T-helper 2 cell treated with Interferon-gamma antibody and Interleukin-4, amounts not matched to agents 5 μg/mL and 100 μg/mL, for 36 hours (primary cell): Measurements from ENCODE around the gene ARHGAP8.

Experiments used
- DNase-seq: peaks from one replicate; pipeline ENCODE4 v3.0.0; 2021; ENCODE audit warnings: low spot score
- H3K27ac Mint-ChIP-seq: one replicate; pipeline ENCODE4 v1.8.0; 2021; ENCODE audit warnings: mild to moderate bottlenecking, mixed read lengths
- H3K27me3 Mint-ChIP-seq: one replicate; pipeline ENCODE4 v1.8.0; 2021; ENCODE audit warnings: low read depth, mixed read lengths
- H3K36me3 Mint-ChIP-seq: one replicate; pipeline ENCODE4 v1.8.0; 2021; ENCODE audit warnings: low read depth, mixed read lengths
- H3K4me1 Mint-ChIP-seq: one replicate; pipeline ENCODE4 v1.8.0; 2021; ENCODE audit warnings: low read depth, mixed read lengths
- H3K4me3 Mint-ChIP-seq: one replicate; pipeline ENCODE4 v1.8.0; 2022; ENCODE audit warnings: mild to moderate bottlenecking, moderate library complexity, mixed read lengths
- H3K9me3 Mint-ChIP-seq: one replicate; pipeline ENCODE4 v1.8.0; 2021; ENCODE audit warnings: mixed read lengths

ARHGAP8 gene

GRCh38 chr22:44759001-44759400 lies 6.6 kb downstream of the ARHGAP8 start:
- H3K4me1 Mint-ChIP-seq = no peaks in the 10 kb centered on the region
- no peak overlapping the region for H3K4me3 Mint-ChIP-seq
- no peak for DNase-seq
- H3K27me3 Mint-ChIP-seq = peaks cover 26% of the 10 kb centered on the region
- H3K9me3 Mint-ChIP-seq = no peaks in the 10 kb centered on the region
- no peak overlapping the region for H3K27ac Mint-ChIP-seq
- H3K36me3 Mint-ChIP-seq = no peaks in the 10 kb centered on the region

GRCh38 chr22:44759430-44760310 lies 7.3 kb downstream of the ARHGAP8 start:
- no peaks in the 10 kb centered on the region for H3K9me3 Mint-ChIP-seq
- peaks cover 20% of the 10 kb centered on the region for H3K27me3 Mint-ChIP-seq
- no peak overlapping the region for H3K4me3 Mint-ChIP-seq
- H3K27ac Mint-ChIP-seq = no peak overlapping the region
- H3K4me1 Mint-ChIP-seq = no peaks in the 10 kb centered on the region
- no peak for DNase-seq
- H3K36me3 Mint-ChIP-seq = no peaks in the 10 kb centered on the region

- no peak overlapping the region for H3K27ac Mint-ChIP-seq
- H3K4me1 Mint-ChIP-seq = no peaks in the 10 kb centered on the region
- H3K9me3 Mint-ChIP-seq = no peaks in the 10 kb centered on the region
- DNase-seq = no peak
- no peaks in the 10 kb centered on the region for H3K36me3 Mint-ChIP-seq
- peaks cover 12% of the 10 kb centered on the region for H3K27me3 Mint-ChIP-seq
- no peak overlapping the region for H3K4me3 Mint-ChIP-seq
These were observed 8.1 kb downstream of the ARHGAP8 start for GRCh38 chr22:44760476-44760875.

GRCh38 chr22:44761025-44761424 lies 8.7 kb downstream of the ARHGAP8 start:
- Mint-ChIP-seq H3K27ac (no peak overlapping the region), H3K4me3 (no peak overlapping the region), H3K27me3 (peaks cover 6% of the 10 kb centered on the region)

GRCh38 chr22:44764373-44764772 lies 12.0 kb downstream of the ARHGAP8 start:
- H3K4me1 Mint-ChIP-seq = no peaks in the 10 kb centered on the region
- no peaks in the 10 kb centered on the region for H3K9me3 Mint-ChIP-seq
- H3K36me3 Mint-ChIP-seq = no peaks in the 10 kb centered on the region
- DNase-seq = no peak
- H3K4me3 Mint-ChIP-seq = no peak overlapping the region
- H3K27ac Mint-ChIP-seq = no peak overlapping the region
- no peaks in the 10 kb centered on the region for H3K27me3 Mint-ChIP-seq

More at GRCh38 chr22:44761025-44761424, 8.7 kb downstream of the ARHGAP8 start:
- Mint-ChIP-seq H3K9me3 (no peaks in the 10 kb centered on the region), H3K4me1 (no peaks in the 10 kb centered on the region), H3K36me3 (no peaks in the 10 kb centered on the region)
- no peak for DNase-seq

- Mint-ChIP-seq H3K9me3 (no peaks in the 10 kb centered on the region), H3K27ac (no peak overlapping the region), H3K27me3 (no peaks in the 10 kb centered on the region), H3K4me3 (no peak overlapping the region), H3K4me1 (no peaks in the 10 kb centered on the region), H3K36me3 (no peaks in the 10 kb centered on the region)
- no peak for DNase-seq
These were observed 12.6 kb downstream of the ARHGAP8 start for GRCh38 chr22:44764974-44765373.

GRCh38 chr22:44765571-44766285 lies 13.4 kb downstream of the ARHGAP8 start:
- no peak for DNase-seq
- H3K4me1 Mint-ChIP-seq = no peaks in the 10 kb centered on the region
- no peak overlapping the region for H3K4me3 Mint-ChIP-seq
- H3K27ac Mint-ChIP-seq = no peak overlapping the region
- no peaks in the 10 kb centered on the region for H3K27me3 Mint-ChIP-seq
- no peaks in the 10 kb centered on the region for H3K9me3 Mint-ChIP-seq
- H3K36me3 Mint-ChIP-seq = no peaks in the 10 kb centered on the region

GRCh38 chr22:44773082-44773481 lies 20.7 kb downstream of the ARHGAP8 start:
- no peak overlapping the region for H3K27ac Mint-ChIP-seq
- H3K4me1 Mint-ChIP-seq = no peaks in the 10 kb centered on the region
- H3K36me3 Mint-ChIP-seq = no peaks in the 10 kb centered on the region
- DNase-seq = no peak
- no peaks in the 10 kb centered on the region for H3K27me3 Mint-ChIP-seq
- peaks cover 15% of the 10 kb centered on the region for H3K9me3 Mint-ChIP-seq
- H3K4me3 Mint-ChIP-seq = no peak overlapping the region

GRCh38 chr22:44775862-44776261 lies 23.5 kb downstream of the ARHGAP8 start:
- H3K36me3 Mint-ChIP-seq = no peaks in the 10 kb centered on the region
- no peaks in the 10 kb centered on the region for H3K27me3 Mint-ChIP-seq
- H3K27ac Mint-ChIP-seq = no peak overlapping the region
- H3K9me3 Mint-ChIP-seq = peaks cover 15% of the 10 kb centered on the region
- DNase-seq = no peak
- no peak overlapping the region for H3K4me3 Mint-ChIP-seq
- H3K4me1 Mint-ChIP-seq = no peaks in the 10 kb centered on the region

- H3K27ac Mint-ChIP-seq = no peak overlapping the region
- no peaks in the 10 kb centered on the region for H3K4me1 Mint-ChIP-seq
- no peak overlapping the region for H3K4me3 Mint-ChIP-seq
- no peaks in the 10 kb centered on the region for H3K36me3 Mint-ChIP-seq
- peaks cover 14% of the 10 kb centered on the region for H3K9me3 Mint-ChIP-seq
- no peak for DNase-seq
- H3K27me3 Mint-ChIP-seq = no peaks in the 10 kb centered on the region
These were observed 24.4 kb downstream of the ARHGAP8 start for GRCh38 chr22:44776605-44777363.

GRCh38 chr22:44777364-44777755 lies 25.0 kb downstream of the ARHGAP8 start:
- H3K36me3 Mint-ChIP-seq = no peaks in the 10 kb centered on the region
- no peaks in the 10 kb centered on the region for H3K27me3 Mint-ChIP-seq
- peaks cover 10% of the 10 kb centered on the region for H3K9me3 Mint-ChIP-seq
- no peak overlapping the region for H3K4me3 Mint-ChIP-seq
- H3K4me1 Mint-ChIP-seq = no peaks in the 10 kb centered on the region
- DNase-seq = no peak
- H3K27ac Mint-ChIP-seq = no peak overlapping the region

GRCh38 chr22:44780876-44781449 lies 28.6 kb downstream of the ARHGAP8 start:
- DNase-seq = no peak
- Mint-ChIP-seq H3K27me3 (no peaks in the 10 kb centered on the region), H3K4me3 (no peak overlapping the region), H3K4me1 (no peaks in the 10 kb centered on the region), H3K27ac (no peak overlapping the region), H3K9me3 (no peaks in the 10 kb centered on the region), H3K36me3 (no peaks in the 10 kb centered on the region)

- Mint-ChIP-seq H3K27ac (no peak overlapping the region), H3K36me3 (no peaks in the 10 kb centered on the region), H3K4me1 (no peaks in the 10 kb centered on the region), H3K9me3 (no peaks in the 10 kb centered on the region), H3K4me3 (no peak overlapping the region), H3K27me3 (no peaks in the 10 kb centered on the region)
- DNase-seq = no peak
These were observed 30.1 kb downstream of the ARHGAP8 start for GRCh38 chr22:44782363-44782963.
